ENCODE measurements around the gene HFM1. TPM values are rescaled to one million over a fixed set of nuclear protein-coding genes. Genes with fewer than 3 reads are reported as not detected.
"Not testable (repeated sequence)": the region's sequence is repeated elsewhere in the genome, so short reads cannot be mapped to it uniquely, and the experiment has no call there.

The HFM1 gene
- total RNA-seq, 1 donor from 2014 or later, result 1.2 TPM

GRCh38 chr1:91303165-91303564 lies 101.5 kb downstream of the HFM1 start:
- intact Hi-C loops (cut with DNase I), result no loop called here
- Histone ChIP-seq H3K27ac (no peak overlapping the region), H3K27me3 (ENCODE audit: low read depth) (no peaks in the 10 kb centered on the region), H3K4me3 (no peak overlapping the region), H3K4me1 (no peaks in the 10 kb centered on the region), H3K36me3 (no peaks in the 10 kb centered on the region), H3K9me3 (peaks cover 4% of the 10 kb centered on the region)
- no peak for ATAC-seq
- no peak for DNase-seq
- TF ChIP-seq, protein P1, sequence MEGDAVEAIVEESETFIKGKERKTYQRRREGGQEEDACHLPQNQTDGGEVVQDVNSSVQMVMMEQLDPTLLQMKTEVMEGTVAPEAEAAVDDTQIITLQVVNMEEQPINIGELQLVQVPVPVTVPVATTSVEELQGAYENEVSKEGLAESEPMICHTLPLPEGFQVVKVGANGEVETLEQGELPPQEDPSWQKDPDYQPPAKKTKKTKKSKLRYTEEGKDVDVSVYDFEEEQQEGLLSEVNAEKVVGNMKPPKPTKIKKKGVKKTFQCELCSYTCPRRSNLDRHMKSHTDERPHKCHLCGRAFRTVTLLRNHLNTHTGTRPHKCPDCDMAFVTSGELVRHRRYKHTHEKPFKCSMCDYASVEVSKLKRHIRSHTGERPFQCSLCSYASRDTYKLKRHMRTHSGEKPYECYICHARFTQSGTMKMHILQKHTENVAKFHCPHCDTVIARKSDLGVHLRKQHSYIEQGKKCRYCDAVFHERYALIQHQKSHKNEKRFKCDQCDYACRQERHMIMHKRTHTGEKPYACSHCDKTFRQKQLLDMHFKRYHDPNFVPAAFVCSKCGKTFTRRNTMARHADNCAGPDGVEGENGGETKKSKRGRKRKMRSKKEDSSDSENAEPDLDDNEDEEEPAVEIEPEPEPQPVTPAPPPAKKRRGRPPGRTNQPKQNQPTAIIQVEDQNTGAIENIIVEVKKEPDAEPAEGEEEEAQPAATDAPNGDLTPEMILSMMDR (IDR thresholded peaks at IDR 0.05), result no peak

GRCh38 chr1:91288843-91289553 lies 115.6 kb downstream of the HFM1 start:
- H3K9me3 ChIP-seq; H3K4me1 ChIP-seq; H3K27me3 ChIP-seq (ENCODE audit: low read depth); H3K4me3 ChIP-seq; H3K27ac ChIP-seq; H3K36me3 ChIP-seq; ATAC-seq; DNase-seq: not testable (repeated sequence)
- intact Hi-C loops (cut with DNase I), result loop anchor here (10.0 kb wide), 1 partner anchor 636 kb away; no protein-coding TSS in a partner anchor

- H3K27me3 ChIP-seq (ENCODE audit: low read depth); ATAC-seq; H3K4me3 ChIP-seq; DNase-seq; H3K27ac ChIP-seq; H3K4me1 ChIP-seq; H3K36me3 ChIP-seq; H3K9me3 ChIP-seq: not testable (repeated sequence)
- intact Hi-C loops (cut with DNase I), result loop anchor here (10.0 kb wide), 1 partner anchor 638 kb away; no protein-coding TSS in a partner anchor
These were observed 117.7 kb downstream of the HFM1 start for GRCh38 chr1:91286962-91287317.

DNA sequence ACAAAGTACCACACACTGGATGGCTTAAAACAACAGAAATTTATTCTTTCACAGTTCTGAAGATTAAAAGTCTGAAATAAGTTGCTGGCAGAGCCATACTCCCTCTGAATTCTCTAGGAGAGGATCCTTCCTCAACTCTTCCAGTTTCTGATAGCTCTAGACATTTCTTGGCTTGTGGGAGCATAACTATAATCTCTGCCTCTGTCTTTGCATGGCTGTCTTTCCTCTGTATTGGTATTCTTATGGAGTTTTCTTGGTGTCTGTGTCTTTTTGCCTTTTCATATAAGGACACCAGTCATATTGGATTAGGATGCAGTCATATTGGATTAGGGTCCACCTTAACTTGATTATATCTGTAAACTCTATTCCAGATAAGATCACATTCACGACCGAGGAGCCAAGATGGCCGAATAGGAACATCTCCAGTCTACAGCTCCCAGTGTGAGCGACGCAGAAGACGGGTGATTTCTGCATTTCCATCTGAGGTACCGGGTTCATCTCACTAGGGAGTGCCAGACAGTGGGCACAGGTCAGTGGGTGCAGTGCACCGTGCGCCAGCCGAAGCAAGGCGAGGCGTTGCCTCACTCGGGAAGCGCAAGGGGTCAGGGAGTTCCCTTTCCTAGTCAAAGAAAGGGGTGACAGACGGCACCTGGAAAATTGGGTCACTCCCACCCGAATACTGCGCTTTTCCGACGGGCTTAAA lies 118.2 kb downstream of the HFM1 start:
- ATAC-seq; H3K4me1 ChIP-seq; H3K36me3 ChIP-seq; H3K27me3 ChIP-seq (ENCODE audit: low read depth); H3K4me3 ChIP-seq; H3K9me3 ChIP-seq; DNase-seq; H3K27ac ChIP-seq: not testable (repeated sequence)
- intact Hi-C loops (cut with DNase I), result loop anchor here (10.0 kb wide), 1 partner anchor 638 kb away; no protein-coding TSS in a partner anchor

DNA sequence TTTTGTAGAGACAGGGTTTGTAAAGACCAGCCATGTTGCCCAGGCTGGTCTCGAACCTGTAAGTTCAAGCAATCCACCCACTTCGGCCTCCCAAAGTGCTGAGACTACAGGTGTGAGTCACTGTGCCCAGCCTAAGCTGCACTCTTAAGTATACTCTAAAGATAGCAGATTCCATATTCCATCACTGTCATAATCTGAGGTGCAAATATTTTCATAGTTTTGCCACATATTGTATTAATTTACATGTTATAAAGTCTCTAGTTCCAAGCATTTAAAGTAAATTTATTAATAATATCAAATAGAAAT lies 121.3 kb downstream of the HFM1 start:
- TF ChIP-seq, protein P1 (IDR thresholded peaks at IDR 0.05), result no peak

GRCh38 chr1:91282695-91283420 lies 121.8 kb downstream of the HFM1 start:
- H3K4me1 ChIP-seq, result peaks cover 4% of the 10 kb centered on the region
- ATAC-seq, result peak; percentile 70 to 79
- H3K27ac ChIP-seq, result no peak overlapping the region
- no peaks in the 10 kb centered on the region for H3K36me3 ChIP-seq
- TF ChIP-seq, protein P1 (IDR thresholded peaks at IDR 0.05), result peak; percentile 74
- no peaks in the 10 kb centered on the region for H3K9me3 ChIP-seq
- H3K27me3 ChIP-seq (ENCODE audit: low read depth), result no peaks in the 10 kb centered on the region
- intact Hi-C loops (cut with DNase I), result loop anchor here (10.0 kb wide), 1 partner anchor 642 kb away; no protein-coding TSS in a partner anchor
- peak overlapping the region; percentile 10 for H3K4me3 ChIP-seq
- DNase-seq, result no peak

More for the DNA sequence above, 121.3 kb downstream of the HFM1 start:
- no peak overlapping the region for H3K4me3 ChIP-seq
- ATAC-seq (peak in 1 of 2 donors; percentile 23), DNase-seq (no peak)
- no peaks in the 10 kb centered on the region for H3K9me3 ChIP-seq
- no peaks in the 10 kb centered on the region for H3K27me3 ChIP-seq (ENCODE audit: low read depth)
- no peaks in the 10 kb centered on the region for H3K36me3 ChIP-seq
- H3K27ac ChIP-seq, result no peak overlapping the region
- intact Hi-C loops (cut with DNase I), result loop anchor here (10.0 kb wide), 1 partner anchor 641 kb away; no protein-coding TSS in a partner anchor
- peaks cover 4% of the 10 kb centered on the region for H3K4me1 ChIP-seq

Data from lower lobe of right lung (tissue), 2 donors.